Femur (tissue), 1 donor: Measurements from ENCODE around the gene CREBL2.

Experiments used
- DNase-seq: peaks from one replicate; pipeline ENCODE4 v3.0.0-alpha.2; 2017

Gene CREBL2

GRCh38 chr12:12683136-12683697, 71.5 kb downstream of the CREBL2 start:
- DNase-seq = no peak

- no peak for DNase-seq
Measured at GRCh38 chr12:12683725-12684124, 72.0 kb downstream of the CREBL2 start.

DNA sequence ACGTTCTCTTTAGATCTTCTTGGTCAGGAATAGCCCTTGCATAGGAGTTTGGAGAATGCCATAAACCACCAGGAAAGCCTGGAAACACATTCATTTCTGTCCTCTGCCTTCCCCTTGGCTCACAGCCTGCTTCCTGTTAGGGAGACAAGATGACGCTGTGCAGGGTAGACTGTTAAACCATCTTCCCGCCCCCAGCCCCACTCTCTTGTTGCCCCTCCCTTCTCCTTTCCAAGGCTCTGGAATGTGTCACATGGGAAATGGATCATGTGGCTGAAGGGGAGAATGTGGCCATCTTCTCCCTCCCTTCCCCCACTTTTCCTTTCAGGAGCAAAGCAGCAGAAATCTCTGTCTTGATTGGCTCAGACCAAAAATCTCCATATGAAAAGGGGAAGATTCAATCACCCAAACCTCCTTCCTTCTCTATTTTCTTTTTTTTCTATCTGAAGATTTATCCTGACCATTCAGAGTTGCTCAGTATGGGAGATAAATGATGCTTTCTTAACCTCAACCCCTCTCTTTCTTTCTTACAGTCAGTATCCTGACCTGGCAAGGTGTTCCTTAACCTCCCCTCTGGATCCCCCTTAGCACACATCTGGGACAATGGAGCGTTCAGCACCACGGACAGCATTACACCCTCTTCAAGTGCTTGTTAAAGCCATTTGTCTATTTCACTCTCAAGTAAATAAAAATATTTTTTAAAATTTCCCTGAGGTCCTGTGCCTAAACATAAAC, 72.9 kb downstream of the CREBL2 start:
- peak; percentile 51 for DNase-seq

DNA sequence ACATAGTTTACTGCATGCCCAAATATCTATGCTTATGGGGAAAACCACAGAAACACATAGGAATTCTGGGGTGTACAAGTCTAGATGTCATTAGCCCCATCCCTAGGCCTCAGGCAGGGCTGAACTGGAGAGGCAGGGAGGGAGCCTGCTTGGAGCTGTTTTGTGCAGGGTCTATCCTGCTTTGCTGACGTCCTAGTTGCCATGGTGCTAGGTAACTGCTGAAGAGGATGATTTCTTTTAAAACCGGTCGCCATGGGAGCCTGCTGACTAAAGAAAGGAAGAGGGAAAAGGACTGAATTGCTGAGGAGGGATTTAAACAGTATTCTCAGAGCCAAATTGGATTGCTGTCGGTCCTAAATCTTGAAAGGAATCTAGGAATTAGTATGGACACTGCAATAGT, 73.6 kb downstream of the CREBL2 start:
- DNase-seq = no peak

DNA sequence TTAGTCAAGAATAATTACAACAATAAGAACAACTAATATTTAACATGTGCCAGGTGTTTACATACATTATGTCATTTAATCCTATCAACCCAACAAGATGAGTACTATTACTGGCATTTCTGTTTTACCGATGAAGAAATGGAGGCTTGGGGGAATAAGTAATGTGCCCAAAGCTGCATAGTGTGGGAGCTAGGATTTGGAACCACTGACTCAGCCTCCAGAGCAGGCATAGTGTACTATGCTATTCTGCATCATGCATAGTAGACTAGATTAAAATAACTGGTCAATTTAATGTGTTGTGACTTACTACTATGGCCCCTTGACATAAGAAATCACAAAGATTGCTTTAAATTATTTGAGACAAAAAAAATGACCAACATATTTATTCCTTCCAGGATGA, 74.8 kb downstream of the CREBL2 start:
- no peak for DNase-seq

GRCh38 chr12:12686925-12687324, 75.2 kb downstream of the CREBL2 start:
- no peak for DNase-seq

- no peak for DNase-seq
Measured at GRCh38 chr12:12689647-12690300, 78.1 kb downstream of the CREBL2 start.

GRCh38 chr12:12691549-12691948, 79.9 kb downstream of the CREBL2 start:
- DNase-seq = no peak

DNA sequence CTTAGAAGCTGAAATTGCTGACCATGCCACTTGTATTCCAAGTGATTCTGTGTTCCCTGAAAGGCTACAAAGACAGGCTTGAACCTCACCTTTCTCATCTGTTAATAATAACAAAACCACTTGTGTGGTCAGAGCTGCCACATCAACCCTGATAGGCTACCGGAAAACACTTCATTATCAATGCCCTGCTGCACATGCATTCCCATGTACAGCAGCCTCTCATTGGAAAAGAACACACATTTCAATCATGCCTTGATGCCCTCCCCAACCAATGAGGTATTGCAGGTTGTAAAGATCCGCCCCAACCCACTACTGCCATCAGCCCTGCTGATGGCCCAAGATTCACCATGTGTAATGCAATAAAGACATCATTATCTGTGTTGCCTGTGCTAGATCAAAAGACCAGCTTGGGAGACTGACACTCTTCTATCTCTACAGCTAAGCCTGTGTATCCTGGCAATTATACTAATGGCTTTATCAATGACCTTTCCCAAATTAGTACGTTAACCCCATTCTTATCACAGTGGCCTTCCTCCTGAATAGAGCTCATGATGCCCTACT, 81.5 kb downstream of the CREBL2 start:
- DNase-seq = no peak
